ENCODE data around the gene FN3K.

FN3K gene

GRCh38 chr17:82797061-82797460 lies 61.6 kb downstream of the FN3K start:
- no peak for DNase-seq

GRCh38 chr17:82798752-82799151 lies 63.3 kb downstream of the FN3K start:
- no peak for DNase-seq

- no peak for DNase-seq
These were observed 64.2 kb downstream of the FN3K start for GRCh38 chr17:82799591-82799990.

Measured in NCI-H524 (cell line).